Activated naive CD8-positive, alpha-beta T cell treated with anti-CD3 and anti-CD28 coated beads, Interleukin-2, amount 10 ng/mL, durations not matched to agents 7 days and 5 days (primary cell): ENCODE results near the gene MAEA. TPM values are rescaled to one million over a fixed set of nuclear protein-coding genes. Genes with fewer than 3 reads are reported as not detected.

Source experiments
- ATAC-seq: fragments of 150-1000 bp; cut with Tn5 transposase; one replicate; pipeline ENCODE4 v1.10.0; 2021; ENCODE audit warnings: low read depth, moderate library complexity
- POLR2A ChIA-PET: fragments of 350-600 bp; sonication (Branson Sonifier 250); formaldehyde crosslinking; loops from one replicate; lab custom pipeline; 2021; ENCODE audit warnings: antibody characterized with exemption; lab: Charles Lee
- DNase-seq: peaks from one replicate; pipeline ENCODE4 v3.0.0; 2021
- H3K27ac Mint-ChIP-seq: one replicate; pipeline ENCODE4 v1.8.0; 2022; ENCODE audit warnings: mild to moderate bottlenecking, mixed read lengths
- H3K27me3 Mint-ChIP-seq: one replicate; pipeline ENCODE4 v1.8.0; 2022; ENCODE audit warnings: mild to moderate bottlenecking, moderate library complexity, mixed read lengths
- H3K36me3 Mint-ChIP-seq: one replicate; pipeline ENCODE4 v1.8.0; 2021; ENCODE audit warnings: mild to moderate bottlenecking, mixed read lengths
- H3K4me1 Mint-ChIP-seq: one replicate; pipeline ENCODE4 v1.8.0; 2021; ENCODE audit warnings: mixed read lengths
- H3K4me3 Mint-ChIP-seq: one replicate; pipeline ENCODE4 v1.8.0; 2022; ENCODE audit warnings: mild to moderate bottlenecking, moderate library complexity, mixed read lengths
- H3K9me3 Mint-ChIP-seq: one replicate; pipeline ENCODE4 v1.8.0; 2021; ENCODE audit warnings: mixed read lengths
- total RNA-seq, 2 experiments: library from RNA; stranded (reverse); gene quantifications; one replicate each; pipeline ENCODE4 v1.2.3, GENCODE V29; 2021

MAEA gene
- total RNA-seq, 2 experiments from 2014 or later, result 73.2 to 82.9 TPM

GRCh38 chr4:1357356-1358248 is 67.9 kb downstream of the MAEA start:
- DNase-seq (no peak), ATAC-seq (no peak)
- POLR2A ChIA-PET, result no interaction called here
- no peaks in the 10 kb centered on the region for H3K36me3 Mint-ChIP-seq
- H3K4me3 Mint-ChIP-seq, result no peak overlapping the region
- H3K27me3 Mint-ChIP-seq, result no peaks in the 10 kb centered on the region
- no peaks in the 10 kb centered on the region for H3K9me3 Mint-ChIP-seq
- H3K4me1 Mint-ChIP-seq, result no peaks in the 10 kb centered on the region
- H3K27ac Mint-ChIP-seq, result no peak overlapping the region

GRCh38 chr4:1358421-1359143 is 68.9 kb downstream of the MAEA start:
- Mint-ChIP-seq H3K9me3 (no peaks in the 10 kb centered on the region), H3K36me3 (no peaks in the 10 kb centered on the region), H3K4me1 (no peaks in the 10 kb centered on the region), H3K27ac (no peak overlapping the region), H3K4me3 (no peak overlapping the region), H3K27me3 (no peaks in the 10 kb centered on the region)
- POLR2A ChIA-PET, result no interaction called here
- ATAC-seq (no peak), DNase-seq (no peak)

GRCh38 chr4:1359144-1359501 is 69.4 kb downstream of the MAEA start:
- Mint-ChIP-seq H3K27ac (no peak overlapping the region), H3K4me3 (no peak overlapping the region), H3K36me3 (no peaks in the 10 kb centered on the region), H3K4me1 (no peaks in the 10 kb centered on the region), H3K9me3 (no peaks in the 10 kb centered on the region), H3K27me3 (no peaks in the 10 kb centered on the region)
- DNase-seq (no peak), ATAC-seq (no peak)
- POLR2A ChIA-PET, result no interaction called here

GRCh38 chr4:1359976-1360375 is 70.3 kb downstream of the MAEA start:
- Mint-ChIP-seq H3K36me3 (no peaks in the 10 kb centered on the region), H3K27ac (no peak overlapping the region), H3K27me3 (no peaks in the 10 kb centered on the region), H3K4me3 (no peak overlapping the region), H3K4me1 (no peaks in the 10 kb centered on the region), H3K9me3 (no peaks in the 10 kb centered on the region)
- ATAC-seq (no peak), DNase-seq (no peak)
- POLR2A ChIA-PET, result no interaction called here

- Mint-ChIP-seq H3K4me3 (no peak overlapping the region), H3K4me1 (no peaks in the 10 kb centered on the region), H3K36me3 (no peaks in the 10 kb centered on the region), H3K27ac (no peak overlapping the region), H3K27me3 (no peaks in the 10 kb centered on the region), H3K9me3 (no peaks in the 10 kb centered on the region)
- no peak for ATAC-seq
- no peak for DNase-seq
- POLR2A ChIA-PET, result no interaction called here
These were observed 71.0 kb downstream of the MAEA start for GRCh38 chr4:1360423-1361283.

GRCh38 chr4:1361431-1361830 is 71.7 kb downstream of the MAEA start:
- Mint-ChIP-seq H3K9me3 (no peaks in the 10 kb centered on the region), H3K27ac (no peak overlapping the region), H3K36me3 (no peaks in the 10 kb centered on the region), H3K27me3 (no peaks in the 10 kb centered on the region), H3K4me1 (no peaks in the 10 kb centered on the region), H3K4me3 (no peak overlapping the region)
- POLR2A ChIA-PET, result no interaction called here
- DNase-seq, result no peak
- no peak for ATAC-seq

GRCh38 chr4:1362046-1362445 is 72.4 kb downstream of the MAEA start:
- H3K27ac Mint-ChIP-seq, result no peak overlapping the region
- no peaks in the 10 kb centered on the region for H3K27me3 Mint-ChIP-seq
- no peaks in the 10 kb centered on the region for H3K36me3 Mint-ChIP-seq
- H3K9me3 Mint-ChIP-seq, result no peaks in the 10 kb centered on the region
- POLR2A ChIA-PET, result no interaction called here
- ATAC-seq (no peak), DNase-seq (no peak)
- no peak overlapping the region for H3K4me3 Mint-ChIP-seq
- no peaks in the 10 kb centered on the region for H3K4me1 Mint-ChIP-seq

- Mint-ChIP-seq H3K27ac (no peak overlapping the region), H3K4me1 (no peaks in the 10 kb centered on the region), H3K4me3 (no peak overlapping the region), H3K27me3 (no peaks in the 10 kb centered on the region), H3K9me3 (no peaks in the 10 kb centered on the region), H3K36me3 (no peaks in the 10 kb centered on the region)
- no peak for DNase-seq
- no peak for ATAC-seq
- POLR2A ChIA-PET, result no interaction called here
These were observed 72.8 kb downstream of the MAEA start for GRCh38 chr4:1362521-1362920.

GRCh38 chr4:1363513-1363912 is 73.8 kb downstream of the MAEA start:
- Mint-ChIP-seq H3K4me3 (no peak overlapping the region), H3K4me1 (no peaks in the 10 kb centered on the region), H3K27me3 (no peaks in the 10 kb centered on the region), H3K9me3 (no peaks in the 10 kb centered on the region), H3K36me3 (no peaks in the 10 kb centered on the region), H3K27ac (no peak overlapping the region)
- DNase-seq (no peak), ATAC-seq (no peak)
- POLR2A ChIA-PET, result no interaction called here

- Mint-ChIP-seq H3K27me3 (no peaks in the 10 kb centered on the region), H3K9me3 (no peaks in the 10 kb centered on the region), H3K36me3 (no peaks in the 10 kb centered on the region), H3K27ac (no peak overlapping the region), H3K4me1 (no peaks in the 10 kb centered on the region), H3K4me3 (no peak overlapping the region)
- no peak for ATAC-seq
- POLR2A ChIA-PET, result no interaction called here
- DNase-seq, result no peak
These were observed 74.5 kb downstream of the MAEA start for GRCh38 chr4:1364217-1364616.

- Mint-ChIP-seq H3K36me3 (no peaks in the 10 kb centered on the region), H3K9me3 (no peaks in the 10 kb centered on the region), H3K4me3 (no peak overlapping the region), H3K4me1 (no peaks in the 10 kb centered on the region), H3K27ac (no peak overlapping the region), H3K27me3 (no peaks in the 10 kb centered on the region)
- no peak for ATAC-seq
- DNase-seq, result no peak
- POLR2A ChIA-PET, result no interaction called here
These were observed 75.1 kb downstream of the MAEA start for GRCh38 chr4:1364748-1365147.

- H3K36me3 Mint-ChIP-seq, result no peaks in the 10 kb centered on the region
- no peak overlapping the region for H3K27ac Mint-ChIP-seq
- POLR2A ChIA-PET, result no interaction called here
- no peak overlapping the region for H3K4me3 Mint-ChIP-seq
- H3K9me3 Mint-ChIP-seq, result no peaks in the 10 kb centered on the region
- H3K27me3 Mint-ChIP-seq, result no peaks in the 10 kb centered on the region
- ATAC-seq (no peak), DNase-seq (no peak)
- no peaks in the 10 kb centered on the region for H3K4me1 Mint-ChIP-seq
These were observed 75.8 kb downstream of the MAEA start for GRCh38 chr4:1365271-1366178.
